Activated CD8-positive, alpha-beta memory T cell treated with anti-CD3 and anti-CD28 coated beads, Interleukin-2, amount 50 U/mL, for 1 hour (primary cell): ENCODE data around the gene TWF1.
"Not testable (repeated sequence)": the region's sequence is repeated elsewhere in the genome, so short reads cannot be mapped to it uniquely, and the experiment has no call there.

Source experiments
- DNase-seq: peaks from one replicate; pipeline ENCODE4 v3.0.0-alpha.2; 2020; ENCODE audit errors: extremely low read depth

Gene TWF1

DNA sequence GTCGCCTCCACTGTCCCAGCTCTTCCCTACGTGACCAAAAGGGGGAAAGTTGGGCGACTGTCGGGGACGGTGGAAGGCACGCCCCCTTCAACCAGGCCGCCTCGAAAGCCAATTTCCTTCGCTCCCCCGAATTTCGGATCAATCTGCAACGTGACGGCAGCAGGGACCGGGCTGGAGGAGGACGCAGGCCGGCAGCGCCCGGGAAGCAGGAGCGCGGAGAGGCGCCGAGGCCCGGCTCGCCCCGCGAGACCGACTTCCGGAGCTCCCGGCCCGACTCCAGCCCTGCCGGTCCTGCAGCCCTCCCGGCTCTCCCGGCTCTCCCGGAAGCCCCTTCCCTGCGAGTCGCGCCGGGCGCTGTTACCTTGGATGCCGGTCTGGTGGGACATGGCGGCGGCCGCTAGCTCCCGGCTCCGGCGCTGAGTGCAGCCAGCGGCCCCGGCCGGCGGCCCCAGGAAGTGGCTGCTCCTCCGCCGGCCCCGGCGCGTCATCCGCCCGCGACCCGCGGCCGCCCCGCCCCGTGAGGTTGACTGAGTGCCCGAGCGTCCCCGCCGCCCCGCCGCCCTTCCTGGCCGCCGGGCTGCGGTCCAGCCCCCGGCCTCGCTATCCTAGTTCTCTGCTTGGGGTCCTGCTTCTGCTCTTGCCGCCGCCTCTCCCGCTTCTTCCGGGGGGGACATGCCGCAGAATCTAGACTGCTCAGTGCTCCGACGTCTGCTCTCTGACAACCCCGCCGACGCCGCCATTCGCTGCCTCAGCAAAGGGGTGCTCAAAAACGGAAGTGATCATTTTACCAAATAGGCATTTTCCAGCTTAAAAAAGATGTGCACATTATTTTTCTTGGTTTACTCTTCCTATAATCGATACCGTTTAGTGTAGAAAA lies at the start of gene TWF1:
TWF1 (minus strand) TSS at position 458 of the 877 bp plus-strand sequence; CDS start at position 386, 72 bp downstream.
- peak; percentile 44 for DNase-seq

- no peak for DNase-seq
These were observed 46.6 kb upstream of the TWF1 start for GRCh38 chr12:43852744-43853143.

DNA sequence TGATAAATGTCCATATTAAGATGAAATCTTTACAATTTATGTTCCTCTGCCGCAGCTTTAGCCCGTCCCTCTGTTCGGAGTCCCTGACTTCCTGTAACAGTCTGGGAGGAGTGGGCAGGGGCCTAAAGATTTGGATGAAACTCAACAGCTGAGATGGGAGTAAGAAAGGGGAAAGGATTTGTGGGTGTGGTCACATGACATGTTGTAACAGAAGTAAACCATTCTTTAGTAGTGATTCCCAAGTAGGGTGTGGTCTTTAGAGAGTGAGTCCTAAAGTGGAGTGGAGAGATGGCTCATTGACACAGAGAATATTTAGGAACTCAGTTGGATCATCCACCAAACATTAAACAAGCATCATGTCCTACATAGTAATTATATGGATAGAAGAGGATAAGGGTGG lies 42.7 kb upstream of the TWF1 start:
- DNase-seq: no peak

- no peak for DNase-seq
These were observed 42.0 kb upstream of the TWF1 start for GRCh38 chr12:43848226-43848507.

DNA sequence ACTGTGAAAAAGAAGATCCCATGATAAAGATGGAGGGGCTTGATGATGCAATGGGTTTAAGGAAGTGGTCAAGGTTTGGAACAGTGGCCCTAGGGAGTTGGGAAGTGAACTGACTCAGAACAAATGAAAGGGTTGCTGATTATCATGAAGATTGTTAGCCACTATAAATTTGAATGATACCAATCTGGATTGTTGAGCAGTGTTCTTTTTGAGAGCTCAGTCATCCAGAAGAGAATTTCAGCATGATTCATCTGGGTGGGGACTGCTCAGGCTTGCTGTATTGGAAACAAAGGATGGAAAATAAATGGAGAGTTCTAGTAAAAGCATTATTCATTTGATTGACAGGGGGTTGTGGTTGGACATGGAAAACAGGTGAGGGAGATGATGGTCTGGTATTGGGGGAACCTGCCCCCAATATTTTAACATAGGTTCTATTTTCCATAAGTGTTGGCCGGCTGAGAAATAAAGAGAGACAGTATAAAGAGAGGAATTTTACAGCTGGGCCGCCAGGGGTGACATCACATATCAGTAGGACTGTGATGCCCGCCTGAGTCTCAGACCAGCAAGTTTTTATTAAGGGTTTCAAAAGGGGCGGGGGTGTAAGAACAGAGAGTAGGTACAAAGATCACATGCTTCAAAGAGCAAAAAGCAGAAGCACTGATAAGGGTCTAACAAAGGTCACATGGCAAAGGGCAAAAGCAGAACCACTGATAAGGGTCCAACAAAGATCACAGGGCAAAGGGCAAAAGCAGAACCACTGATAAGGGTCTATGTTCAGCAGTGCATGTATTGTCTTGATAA lies 41.5 kb upstream of the TWF1 start:
- DNase-seq: not testable (repeated sequence)

DNA sequence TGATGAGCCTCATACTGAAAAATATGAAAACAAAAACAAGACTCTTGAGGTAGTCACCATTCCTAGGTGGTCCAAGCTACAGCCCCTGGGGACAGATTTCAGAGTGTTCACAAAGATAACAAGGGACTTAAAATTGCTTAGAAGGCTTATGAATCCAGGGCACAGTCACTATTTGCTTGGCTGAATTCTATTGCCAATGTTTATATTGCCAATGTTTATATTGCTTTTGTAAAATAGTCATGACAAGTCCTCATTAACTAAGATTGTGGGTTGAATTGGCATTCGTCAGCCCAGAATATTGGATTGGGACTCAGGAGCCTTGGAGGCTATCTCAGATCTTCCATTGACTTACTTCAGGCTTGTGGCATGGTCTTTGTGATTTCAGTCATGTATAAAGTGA lies 36.1 kb upstream of the TWF1 start:
- DNase-seq: no peak

- no peak for DNase-seq
These were observed 35.1 kb upstream of the TWF1 start for GRCh38 chr12:43841253-43841652.

- DNase-seq: no peak
These were observed 34.2 kb upstream of the TWF1 start for GRCh38 chr12:43840338-43840737.

DNA sequence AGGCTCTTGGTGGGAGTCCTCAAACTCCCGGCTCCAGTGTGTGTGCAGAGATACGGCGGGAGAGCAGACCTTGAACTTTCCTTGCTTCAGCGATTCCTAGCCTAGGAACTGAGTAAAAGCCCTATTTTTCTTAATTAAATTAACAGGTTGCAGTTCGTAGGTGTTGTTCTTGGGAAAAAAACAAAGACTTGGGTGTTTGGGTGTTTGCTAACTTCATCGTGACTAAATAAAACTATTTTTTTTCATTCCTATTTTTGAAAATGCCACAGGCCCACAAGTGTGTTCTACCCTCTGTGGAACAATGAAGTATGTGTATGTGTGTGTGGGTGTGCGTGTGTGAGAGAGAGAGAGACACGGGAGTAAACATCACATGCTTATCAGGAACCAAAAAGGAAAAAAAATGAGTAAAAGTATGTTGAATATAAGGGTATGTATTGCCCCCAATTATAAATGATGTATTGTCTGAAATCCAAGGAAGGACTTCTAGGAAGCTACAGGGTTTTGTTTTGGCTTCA lies 30.4 kb upstream of the TWF1 start:
- DNase-seq: no peak

DNA sequence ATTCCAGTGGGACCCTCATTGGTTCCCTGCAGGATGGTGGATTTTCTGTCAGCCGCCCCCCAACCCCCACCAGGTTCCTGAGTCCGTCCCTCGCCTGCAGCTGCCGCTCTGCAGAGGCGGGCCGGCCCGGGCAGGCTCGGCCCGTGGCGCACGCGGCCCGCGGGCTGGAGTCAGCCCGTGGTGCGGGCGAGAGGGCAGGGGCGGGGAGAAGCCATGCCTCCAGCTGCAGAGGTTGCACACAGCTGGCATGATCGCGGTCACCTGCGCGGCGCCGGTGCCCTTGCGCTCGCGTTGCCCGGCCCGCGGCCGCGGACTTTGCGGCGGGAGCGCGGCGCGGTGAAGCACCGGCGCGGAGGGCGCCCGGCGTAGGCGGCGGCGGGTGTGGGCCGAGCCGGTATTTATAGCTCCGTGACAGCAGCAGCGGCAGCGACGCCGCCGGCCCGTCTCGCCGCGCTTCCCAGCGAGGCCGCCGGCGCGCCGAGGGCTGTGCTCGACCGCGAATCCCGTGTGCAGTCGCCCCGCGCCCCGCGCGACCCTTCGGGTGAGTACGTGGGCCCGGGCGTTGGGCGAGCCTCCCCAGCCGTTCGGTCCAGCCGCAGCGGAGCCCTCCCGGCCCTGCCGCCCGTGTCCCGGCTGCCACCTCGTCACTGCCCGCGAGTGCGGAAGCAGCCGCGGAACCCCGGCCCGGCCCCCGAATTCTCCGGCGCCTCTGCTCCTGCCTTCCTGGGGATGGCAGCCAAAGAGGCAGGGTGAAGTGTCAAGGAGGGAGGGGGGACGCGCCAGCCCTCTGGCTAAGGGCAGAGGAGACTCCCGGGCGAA lies 29.7 kb upstream of the TWF1 start, which contains the start of gene TMEM117:
TMEM117 (plus strand) TSS at position 426 of the 819 bp plus-strand sequence.
- DNase-seq: peak; percentile 8

- DNase-seq: no peak
These were observed 29.1 kb upstream of the TWF1 start for GRCh38 chr12:43835264-43835655.

DNA sequence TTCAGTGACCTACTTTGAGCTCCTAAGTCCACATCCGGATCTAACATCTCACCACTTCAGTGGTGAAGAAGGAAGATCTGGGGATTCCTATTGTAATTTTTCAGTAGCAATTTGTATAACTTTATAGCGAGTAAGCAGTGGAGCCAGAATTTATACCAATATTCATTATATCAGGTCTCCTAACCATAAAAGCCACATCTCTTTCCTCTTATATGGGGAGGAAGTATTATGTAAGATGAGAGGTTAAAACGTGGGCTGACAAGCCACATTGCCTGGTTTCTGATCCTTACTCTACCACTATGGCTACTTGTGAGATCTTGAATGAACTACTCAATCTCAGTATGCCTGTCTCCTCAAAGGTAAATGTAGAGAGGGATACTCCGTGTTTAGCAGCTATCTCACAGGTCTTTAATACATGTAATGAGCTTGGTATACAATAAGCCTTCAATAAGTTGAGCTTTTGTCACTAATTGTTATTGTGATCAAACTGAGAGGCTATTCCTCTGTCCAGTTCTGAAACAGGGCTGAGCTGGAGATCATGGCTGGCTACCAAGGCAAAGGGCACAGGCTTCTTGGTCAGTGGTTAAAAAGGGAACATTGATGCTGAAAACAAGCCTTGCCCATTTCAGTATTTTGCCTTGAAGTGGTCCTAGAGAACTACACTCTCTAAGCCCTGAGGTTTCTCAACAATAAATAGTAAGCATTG lies 26.5 kb upstream of the TWF1 start:
- DNase-seq: no peak

DNA sequence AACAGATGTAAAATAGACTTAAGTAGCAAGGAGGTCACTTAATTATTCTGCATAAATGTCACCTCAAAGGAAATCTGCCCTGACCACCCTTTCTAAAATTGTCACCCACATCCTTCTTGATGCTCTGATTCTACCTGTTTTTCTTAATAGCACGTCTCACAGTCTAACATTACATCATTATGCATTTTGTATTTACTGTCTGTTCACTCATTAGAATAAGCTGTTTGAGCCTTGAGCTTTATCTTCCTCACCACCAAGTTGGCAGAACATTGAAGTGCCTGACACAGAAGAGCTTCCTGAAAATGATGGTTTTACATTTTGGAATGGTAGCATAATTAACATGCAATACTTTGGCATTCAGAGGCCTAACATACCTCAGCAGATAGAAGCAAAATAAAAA lies 21.0 kb upstream of the TWF1 start:
- DNase-seq: no peak

DNA sequence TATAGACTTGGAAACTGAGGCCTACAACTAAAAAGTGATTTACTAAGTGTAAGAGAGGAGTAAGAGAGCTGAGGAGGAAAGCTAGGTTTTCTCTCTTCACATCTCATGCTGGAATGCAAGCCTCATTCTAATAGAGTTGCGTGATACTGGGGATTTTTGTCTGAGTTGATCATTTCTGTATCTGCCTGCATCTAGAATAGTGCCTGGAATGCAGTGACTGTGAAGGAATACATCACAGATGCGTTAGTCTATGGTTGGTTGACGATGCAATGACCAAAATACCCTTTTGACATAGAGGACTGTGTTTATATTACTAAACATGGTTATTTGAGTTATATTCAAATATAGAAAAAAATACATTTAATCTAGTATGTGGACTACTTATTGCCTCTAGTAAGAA lies 20.6 kb upstream of the TWF1 start:
- no peak for DNase-seq

- no peak for DNase-seq
These were observed 18.2 kb upstream of the TWF1 start for GRCh38 chr12:43824207-43824775.

DNA sequence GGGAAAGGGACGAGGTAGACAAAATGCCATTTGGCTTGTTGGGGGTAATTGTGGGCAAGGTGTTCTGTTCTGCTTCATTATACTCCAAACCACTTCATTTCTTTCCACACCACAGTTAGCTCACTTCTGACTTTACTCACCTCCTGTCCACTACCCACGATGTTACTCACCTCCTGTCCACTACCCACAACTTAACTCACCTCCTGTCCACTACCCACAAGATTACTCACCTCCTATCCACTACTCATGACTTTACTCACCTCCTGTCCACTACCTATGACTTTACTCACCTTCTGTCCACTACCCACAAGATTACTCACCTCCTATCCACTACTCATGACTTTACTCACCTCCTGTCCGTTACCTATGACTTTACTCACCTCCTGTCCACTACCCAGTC lies 10.1 kb upstream of the TWF1 start:
- no peak for DNase-seq

DNA sequence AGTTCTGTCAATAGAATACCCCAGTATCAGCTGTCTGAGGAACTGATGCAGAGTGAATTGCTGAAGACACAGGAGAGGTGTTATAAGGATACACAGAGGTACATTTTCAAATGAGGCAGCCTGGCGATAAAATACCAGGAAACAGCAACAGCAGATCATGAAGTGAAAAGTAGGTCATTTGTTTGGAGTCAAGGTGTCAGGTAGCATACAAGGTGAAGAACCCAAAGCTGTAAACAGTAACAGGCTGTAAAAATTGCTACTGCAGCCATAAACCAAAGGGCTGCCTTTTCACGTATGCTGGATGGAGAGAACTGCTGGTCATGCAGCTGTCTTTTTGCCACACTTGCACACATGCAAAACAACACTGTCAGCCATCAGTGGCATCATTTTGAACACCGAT lies 9.3 kb upstream of the TWF1 start:
- DNase-seq: no peak

DNA sequence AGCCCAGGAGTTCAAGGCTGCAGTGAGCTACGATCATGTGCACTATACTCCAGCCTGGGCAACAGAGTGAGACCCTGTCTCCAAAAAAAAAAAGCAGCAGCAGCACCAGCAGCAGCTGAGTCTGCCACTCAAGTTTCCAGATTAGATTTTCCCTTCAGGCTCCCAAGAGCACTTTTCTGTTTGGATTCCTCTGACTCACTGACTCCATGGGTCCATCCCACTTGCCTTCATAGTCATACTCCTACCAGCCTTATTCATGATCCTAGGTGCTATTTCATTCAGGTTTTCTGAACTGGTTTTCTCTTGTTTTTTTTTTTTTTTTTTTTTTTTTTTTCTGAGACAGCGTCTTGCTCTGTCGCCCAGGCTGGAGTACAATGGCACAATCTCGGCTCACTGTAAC lies 6.8 kb upstream of the TWF1 start:
- no peak for DNase-seq

GRCh38 chr12:43812057-43812456 lies 5.9 kb upstream of the TWF1 start:
- no peak for DNase-seq

DNA sequence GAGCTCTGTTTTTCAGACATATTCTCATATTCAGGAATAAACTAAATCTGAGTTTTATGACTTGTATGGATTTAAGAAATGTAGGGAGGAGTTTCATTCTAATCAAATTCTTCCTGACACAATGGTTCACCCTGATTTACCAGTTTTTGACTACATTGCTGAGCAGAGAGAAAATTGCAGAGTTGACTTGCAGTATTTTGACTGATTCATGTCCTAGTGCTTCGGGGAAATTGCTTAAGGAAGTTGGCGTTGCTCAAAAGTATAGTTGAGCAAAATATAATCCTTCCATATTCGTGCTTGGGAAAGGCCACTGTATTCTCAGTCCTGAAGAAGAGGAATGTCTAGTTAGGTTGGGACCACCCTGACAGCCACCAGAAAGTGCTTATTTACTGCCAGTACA lies 1.3 kb upstream of the TWF1 start:
- DNase-seq: no peak

DNA sequence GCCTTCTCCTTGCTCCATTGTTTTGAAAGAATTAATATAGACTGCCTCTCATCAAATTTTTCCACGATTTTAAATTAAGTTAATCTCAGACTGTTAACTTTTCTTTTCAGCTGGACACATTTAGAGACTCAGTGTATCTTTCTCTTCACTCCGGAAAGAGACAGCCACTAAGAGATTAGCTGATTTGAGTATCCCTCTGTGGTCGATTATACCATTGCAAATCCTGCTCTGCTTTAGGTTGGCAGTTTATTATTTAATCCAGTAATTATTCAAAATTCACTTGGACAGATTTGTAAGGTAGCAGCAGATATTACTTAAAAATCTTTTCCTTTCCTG lies 588 bp upstream of the TWF1 start:
- no peak for DNase-seq
